HG03280 (cell line): ENCODE measurements around the gene KRTAP10-11.
"Not testable (repeated sequence)": the region's sequence is repeated elsewhere in the genome, so short reads cannot be mapped to it uniquely, and the experiment has no call there.

ENCODE experiments used
- ATAC-seq: cut with Tn5 transposase; IDR thresholded peaks from one replicate; pipeline ENCODE4 v1.9.1; 2021; ENCODE audit warnings: mild to moderate bottlenecking, moderate library complexity; ENCODE audit not compliant: unreplicated experiment

KRTAP10-11 gene

DNA sequence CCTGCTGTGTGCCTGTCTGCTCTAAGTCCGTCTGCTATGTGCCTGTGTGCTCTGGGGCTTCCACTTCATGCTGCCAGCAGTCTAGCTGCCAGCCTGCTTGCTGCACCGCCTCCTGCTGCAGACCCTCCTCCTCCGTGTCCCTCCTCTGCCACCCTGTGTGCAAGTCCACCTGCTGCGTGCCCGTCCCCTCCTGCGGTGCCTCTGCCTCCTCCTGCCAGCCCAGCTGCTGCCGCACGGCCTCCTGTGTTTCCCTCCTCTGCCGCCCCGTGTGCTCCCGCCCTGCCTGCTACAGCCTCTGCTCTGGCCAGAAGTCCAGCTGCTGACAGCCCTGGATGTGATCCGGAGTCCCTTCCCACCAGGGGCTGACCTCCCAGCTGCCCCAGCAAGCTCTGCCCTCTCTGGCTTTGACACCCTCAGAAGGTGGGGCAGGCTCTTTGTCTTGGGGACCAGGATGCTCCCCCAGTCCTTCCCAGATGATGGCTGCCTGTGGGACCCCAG, 8.3 kb upstream of the KRTAP10-11 start:
- ATAC-seq, result not testable (repeated sequence)

DNA sequence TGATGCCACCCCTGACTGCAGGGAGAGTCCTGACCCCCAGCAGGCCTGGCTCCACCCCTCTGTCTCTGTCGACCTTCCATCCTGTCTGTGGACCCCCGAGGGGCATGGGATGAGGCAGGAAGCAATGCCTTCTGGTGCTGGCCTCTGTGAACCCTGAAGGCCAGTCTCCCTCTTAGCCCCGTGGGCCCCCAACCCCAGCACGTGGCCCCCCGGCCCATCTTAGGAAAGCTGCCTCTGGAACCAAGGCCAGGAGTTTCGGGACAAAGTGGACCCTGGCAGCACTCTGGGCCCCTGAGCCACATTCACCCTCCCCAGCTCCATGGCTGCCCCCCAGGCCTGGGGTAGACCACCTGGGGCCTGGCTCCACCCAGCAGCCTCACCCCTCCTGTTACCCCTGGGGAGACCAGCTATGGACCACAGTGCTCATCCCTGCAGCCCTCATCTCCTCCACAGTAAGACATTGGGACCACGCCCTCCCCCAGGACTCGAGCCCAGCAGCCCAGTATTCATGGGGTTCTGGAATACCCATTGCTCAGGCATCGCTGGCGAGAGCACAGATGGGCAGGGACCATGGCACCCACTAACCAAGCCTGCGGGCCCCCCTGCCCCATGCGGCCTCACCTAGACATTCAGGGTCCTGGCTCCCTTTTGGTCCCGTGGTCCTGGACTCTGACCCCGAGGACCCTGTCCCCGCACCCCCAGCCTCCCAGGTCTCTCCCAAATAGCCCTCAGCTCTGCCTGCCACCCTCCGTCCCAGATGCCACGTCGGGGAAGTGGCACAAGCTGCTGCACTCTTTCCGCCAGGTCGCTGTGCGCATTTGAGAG, 7.5 kb upstream of the KRTAP10-11 start:
- ATAC-seq, result not testable (repeated sequence)

DNA sequence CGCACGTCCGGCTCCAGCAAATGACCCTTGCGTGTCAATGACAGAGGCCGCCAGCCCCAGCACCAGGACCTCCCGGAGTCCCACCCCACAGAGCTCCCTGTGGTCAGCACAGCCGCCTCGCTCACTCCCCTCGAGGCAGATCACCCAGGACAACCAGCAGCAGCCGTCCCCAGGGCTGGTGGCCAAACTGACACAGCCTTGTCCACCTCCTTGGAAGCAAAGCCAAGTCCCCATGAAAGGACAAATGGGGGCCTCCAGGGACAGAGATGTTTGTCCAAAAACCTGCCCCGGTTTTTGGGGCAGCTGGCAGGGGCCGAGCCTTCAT, 6.9 kb upstream of the KRTAP10-11 start:
- no peak for ATAC-seq

DNA sequence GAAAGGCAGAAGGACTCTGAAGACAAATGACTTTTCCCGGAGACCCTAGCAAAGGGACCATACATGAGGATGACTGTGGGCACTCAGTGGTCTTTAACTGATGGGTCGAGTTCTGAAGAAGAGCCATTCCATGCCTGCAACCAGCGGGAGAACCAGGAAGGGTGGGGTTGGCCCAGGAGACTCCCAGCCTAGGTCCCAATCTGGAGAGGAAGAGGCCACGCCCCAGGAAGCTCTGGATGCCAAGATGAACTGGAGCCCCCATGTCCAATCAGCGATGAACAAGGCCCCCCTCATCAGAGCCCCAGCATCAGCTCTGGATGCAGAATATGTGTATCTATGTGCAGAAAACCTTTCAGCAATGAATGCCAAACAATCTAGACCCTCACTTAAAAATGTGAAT, 5.5 kb upstream of the KRTAP10-11 start:
- no peak for ATAC-seq

DNA sequence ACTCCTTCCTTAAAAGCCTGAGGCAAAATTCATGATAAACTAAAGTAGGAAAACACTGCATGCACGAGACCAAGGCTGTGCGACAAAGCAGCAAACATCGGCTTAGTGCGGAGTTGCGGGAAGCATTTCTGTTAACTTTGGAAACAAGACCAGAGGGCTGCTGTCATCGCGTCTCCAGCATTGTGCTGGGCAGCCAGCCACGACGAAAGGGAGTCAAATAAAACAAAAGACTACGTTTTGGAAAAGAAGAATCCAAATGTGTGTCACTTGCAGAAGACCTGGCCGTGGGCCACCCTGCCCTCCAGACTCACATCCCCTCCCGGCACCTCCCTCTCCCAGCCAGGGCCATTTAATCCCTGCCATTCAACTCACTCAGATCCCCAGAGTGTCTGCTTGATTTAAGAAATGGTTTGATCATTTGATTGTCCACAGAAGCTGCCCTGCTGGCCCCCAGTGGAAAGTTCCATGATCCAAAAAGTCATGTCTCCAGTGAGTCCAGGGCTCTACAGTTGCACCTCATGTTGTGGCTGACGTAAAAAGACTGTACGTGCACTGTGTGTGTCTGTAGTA, 2.4 kb upstream of the KRTAP10-11 start:
- ATAC-seq, result no peak

DNA sequence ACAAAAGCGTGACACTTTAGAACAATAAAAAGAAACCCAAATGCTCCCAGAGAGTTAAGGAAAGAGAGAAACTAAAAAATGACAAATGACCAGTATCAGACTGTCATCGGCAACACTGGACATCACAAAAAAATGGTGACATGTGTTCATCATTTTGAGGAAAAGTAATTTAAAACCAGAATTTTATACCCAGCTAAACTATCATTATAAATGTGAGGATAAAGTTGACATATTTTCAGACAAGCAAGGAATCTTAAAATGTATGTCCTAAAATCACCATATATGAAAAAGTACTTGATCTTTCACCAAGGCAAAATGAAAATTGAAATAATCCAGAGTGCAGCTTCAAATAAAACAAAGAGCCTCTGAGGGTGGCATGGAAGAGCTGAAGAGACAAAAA, 1.3 kb upstream of the KRTAP10-11 start:
- ATAC-seq, result no peak

DNA sequence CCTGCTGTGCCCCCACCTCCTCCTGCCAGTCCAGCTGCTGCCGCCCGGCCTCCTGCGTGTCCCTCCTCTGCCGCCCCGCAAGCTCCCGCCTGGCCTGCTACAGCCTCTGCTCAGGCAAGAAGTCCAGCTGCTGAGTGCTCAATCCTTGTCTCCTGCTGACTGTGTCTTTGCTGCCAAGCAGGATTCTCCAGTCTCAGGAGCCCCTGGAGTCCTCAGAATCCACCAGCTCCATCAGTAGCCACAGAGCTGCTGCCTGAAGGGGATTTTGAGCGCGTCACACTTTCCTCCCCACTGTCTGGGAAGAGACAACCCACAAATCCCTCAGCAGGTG, 973 bp downstream of the KRTAP10-11 start:
- ATAC-seq, result no peak

DNA sequence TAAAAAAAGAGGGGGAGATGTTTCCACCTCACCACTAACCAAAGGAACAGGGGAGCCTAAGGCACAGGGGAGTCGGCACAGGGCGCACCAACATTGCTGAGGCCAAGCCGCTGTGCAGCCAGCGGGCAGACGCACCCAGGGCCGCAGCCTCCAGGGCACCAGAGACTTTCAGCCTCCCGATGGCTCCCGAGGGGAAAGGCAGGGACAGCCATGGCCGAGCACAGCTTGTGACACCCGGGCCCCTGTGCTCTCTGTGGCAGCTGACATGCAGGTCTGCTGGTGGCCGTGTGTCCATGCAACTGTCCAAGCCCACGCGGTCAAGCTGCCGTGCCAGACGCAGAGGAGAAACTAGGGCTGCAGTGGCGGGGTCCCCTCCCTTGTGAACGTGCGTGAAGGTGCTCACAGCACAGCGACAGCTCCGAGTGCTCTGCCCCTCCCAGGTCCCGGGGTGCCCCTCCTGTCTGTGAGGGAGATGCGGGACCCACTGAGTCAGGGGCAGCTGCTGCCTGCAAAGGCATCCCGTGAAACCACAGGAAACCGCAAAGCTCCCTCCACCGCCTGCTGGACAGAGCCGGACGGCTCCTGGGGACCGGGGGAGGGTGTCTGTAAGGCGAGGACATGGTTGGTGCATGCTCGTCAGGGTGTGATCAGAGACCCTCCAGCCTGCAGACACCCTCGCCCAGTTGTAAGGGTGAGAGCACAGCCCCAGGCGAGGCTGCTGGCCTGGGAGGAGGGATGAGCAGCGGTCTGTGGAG, 2.5 kb downstream of the KRTAP10-11 start:
- no peak for ATAC-seq

DNA sequence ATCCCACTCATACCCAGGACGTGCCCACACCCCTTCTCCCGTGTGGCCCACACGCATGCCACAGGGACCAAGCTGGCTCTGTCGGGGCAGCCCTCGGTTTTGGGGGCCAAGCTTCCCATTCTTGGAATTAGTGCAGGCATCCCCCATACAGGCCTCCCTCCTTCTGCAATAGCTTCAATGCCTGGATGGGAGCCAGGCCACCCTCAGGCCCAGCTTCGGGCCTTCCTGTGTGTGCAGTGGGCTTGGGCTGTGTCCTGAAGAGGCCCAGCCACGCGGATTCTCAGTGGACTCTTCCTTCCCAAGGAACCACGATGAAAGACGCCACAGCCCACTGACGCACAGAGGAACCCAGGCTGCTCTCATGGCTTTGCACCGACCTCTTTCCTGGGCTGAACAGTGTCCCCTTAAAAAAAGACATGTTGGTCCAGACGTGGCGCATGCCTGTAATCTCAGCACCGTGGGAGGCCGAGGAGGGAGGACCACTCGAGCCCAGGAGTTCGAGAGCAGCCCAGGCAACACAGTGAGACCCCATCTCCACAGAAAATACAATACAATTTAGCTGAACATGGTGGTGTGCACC, 3.4 kb downstream of the KRTAP10-11 start:
- no peak for ATAC-seq

DNA sequence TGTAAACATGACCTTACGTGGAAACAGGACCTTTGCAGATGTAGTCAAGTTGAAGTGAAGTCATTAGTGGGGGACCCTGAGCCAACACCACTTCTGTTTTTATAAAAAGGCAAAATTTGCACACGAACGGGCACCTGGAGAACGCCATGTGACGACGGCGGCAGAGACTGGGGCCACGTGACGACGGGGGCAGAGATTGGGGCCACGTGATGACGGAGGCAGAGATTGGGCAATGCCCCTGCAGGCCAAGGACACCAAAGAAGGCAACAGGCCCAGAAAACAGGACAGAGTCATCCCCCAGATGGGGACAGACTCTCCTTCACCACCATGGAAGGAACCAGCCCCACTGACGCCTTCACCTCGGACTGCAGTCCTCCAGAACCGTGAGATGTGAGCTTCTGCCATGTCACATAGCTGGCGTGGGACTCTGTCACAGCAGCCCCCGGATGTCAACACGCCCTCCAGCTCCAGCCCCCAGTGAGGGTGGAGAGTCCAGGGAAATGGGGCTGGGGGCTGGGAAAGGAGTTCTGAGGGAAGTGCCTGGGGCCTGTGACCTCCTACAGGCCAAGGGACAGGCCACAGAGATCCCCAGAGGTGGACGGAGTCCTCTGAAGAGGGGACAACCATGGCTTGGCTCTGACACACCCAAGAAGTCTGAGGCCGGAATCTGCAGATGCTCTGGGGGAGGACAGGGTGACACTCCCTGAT, 4.2 kb downstream of the KRTAP10-11 start:
- ATAC-seq, result no peak

DNA sequence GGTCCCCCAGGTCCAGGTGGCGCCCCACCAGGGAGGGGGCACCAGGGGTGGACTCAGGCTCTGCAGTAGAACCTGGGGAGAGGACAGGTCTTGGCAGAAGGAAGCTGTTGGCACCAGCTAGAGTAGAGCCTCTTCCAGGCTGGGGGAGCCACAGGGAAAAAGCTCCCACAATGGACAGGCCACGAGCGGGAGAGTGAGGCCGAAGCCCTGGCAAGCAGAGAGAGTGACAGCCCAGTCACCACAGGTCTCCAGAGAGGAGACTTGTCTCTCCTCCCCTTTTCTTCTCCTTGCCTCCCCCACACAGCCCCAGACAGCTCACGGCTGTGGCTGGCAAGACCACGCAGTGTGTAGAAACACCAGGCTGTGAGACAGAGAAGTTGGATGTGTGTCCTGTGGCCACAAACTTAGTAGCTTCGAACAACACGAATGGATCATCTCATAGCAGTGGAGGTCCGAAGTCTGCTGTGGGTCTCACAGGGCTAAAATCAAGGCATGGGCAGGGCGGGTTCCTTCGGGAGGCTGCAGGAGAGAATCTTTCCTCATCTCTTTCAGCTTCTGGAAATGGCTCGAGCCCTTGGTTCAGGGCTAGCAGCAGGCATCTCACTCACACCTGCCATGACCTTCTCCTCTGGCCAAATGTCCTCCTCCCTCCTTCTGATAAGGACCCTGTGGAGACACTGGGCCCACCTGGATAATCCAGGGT, 4.9 kb downstream of the KRTAP10-11 start:
- ATAC-seq, result no peak

DNA sequence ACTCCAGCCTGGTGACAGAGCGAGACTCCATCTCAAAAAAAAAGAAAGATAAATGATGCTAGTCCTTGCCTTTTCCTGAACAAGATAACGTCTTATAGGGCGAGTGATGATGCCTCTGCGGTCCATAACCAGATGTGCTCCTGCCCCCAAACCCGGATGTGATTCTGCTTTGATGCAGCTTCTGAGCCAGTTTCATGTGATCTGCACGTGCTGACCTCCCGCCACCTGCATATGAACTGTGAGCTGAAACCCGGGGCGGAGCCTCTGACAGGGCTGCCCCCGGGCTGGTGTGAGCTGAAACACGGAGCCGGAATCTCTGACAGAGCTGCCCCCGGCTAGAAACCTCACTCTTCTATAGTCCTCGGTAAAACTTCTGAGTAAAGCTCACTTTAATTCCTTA, 6.9 kb downstream of the KRTAP10-11 start:
- ATAC-seq, result no peak

DNA sequence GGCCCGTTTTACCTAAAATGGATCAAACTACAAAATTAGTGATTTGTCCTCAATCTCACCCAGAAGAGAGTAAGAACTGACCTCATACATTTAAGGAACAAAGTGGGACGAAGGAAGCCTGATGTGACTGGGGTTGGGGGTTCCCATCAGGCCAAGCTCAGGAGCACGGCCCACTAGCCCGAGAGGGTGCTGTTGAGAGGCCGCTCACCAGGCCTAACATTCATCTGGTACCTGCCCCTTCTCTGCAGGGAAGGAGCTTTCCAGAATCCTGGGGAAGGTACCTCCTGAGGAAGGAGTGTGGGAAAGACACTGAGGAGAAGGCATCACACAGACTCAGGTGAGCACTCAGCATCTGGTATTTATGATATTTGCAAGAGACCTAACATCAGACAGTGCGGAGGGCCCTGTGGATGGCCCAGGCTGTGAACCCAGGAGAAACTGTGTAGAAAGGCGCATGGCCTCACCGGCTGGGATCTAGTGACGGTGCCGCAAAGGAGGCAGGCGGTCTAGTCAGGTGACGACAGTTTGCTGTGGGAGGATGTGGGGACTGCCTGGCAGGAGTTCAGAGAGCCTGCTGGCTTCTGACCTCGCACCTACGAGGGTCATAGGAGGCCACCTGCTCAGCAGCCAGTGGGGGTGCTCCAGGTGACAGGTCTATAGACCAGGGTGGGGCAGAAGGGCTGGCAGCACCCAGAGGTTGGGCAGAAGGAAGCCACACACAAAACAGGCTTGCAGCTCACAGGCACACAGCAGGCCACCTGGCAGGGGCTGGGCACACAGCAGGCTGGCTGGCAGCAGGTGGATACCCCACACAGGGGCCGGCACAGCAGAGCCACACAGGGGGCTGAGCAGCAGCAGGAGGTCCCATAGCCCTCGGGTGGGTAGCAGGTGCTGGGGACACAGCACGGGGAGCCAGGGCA, 7.7 kb downstream of the KRTAP10-11 start:
- no peak for ATAC-seq

DNA sequence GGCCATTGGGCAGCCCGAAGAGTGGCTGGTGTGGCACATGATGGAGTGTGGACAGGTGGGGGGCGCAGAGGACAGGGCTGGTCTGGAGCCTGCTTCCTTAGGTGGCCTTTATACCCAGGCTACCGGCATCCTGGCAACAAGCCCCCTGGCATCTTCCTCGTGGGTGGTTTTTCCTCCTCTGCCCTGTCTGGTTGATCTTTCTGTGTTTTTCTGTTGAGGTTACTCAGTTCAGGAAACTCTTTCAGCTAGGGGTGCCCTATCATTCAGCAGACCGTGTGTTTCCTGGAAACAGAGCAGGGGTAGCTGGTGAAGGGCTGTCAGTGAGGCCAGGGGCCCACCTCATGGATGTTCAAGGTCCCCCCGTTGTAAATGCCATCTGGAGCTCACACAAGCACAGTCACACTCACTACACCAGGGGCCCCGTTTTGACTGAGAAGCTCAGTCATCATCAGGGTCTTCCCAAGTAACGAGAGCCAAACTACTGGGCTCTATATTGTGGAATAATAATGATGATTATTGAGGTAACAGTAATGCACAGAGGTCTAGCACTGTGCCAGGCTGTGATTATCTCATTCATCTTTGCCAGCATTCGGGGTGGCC, 8.5 kb downstream of the KRTAP10-11 start, which contains the start of gene KRTAP12-4:
TSS of gene KRTAP12-4 (minus strand) at position 84 of the 600 bp plus-strand sequence. CDS start at position 39, 45 bp downstream.
- ATAC-seq, result no peak

DNA sequence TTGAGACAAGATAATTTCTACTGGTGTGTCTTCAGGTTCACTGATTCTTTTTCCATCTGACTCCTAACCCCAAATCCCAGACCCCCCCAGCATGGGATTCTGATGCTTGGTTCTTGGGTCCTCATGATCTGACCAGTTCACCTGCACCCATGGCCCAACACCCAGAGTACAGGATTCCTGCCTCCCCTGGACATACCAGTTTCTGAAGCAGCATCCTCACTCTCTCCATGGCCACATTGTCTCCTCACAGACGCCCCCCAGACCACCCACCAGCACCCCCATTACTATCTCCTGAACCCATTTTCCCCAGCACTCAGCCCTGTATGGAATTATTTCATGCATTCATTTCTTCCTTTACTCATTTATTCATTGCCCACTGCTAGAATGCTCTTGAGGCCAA, 10.7 kb downstream of the KRTAP10-11 start:
- no peak for ATAC-seq

DNA sequence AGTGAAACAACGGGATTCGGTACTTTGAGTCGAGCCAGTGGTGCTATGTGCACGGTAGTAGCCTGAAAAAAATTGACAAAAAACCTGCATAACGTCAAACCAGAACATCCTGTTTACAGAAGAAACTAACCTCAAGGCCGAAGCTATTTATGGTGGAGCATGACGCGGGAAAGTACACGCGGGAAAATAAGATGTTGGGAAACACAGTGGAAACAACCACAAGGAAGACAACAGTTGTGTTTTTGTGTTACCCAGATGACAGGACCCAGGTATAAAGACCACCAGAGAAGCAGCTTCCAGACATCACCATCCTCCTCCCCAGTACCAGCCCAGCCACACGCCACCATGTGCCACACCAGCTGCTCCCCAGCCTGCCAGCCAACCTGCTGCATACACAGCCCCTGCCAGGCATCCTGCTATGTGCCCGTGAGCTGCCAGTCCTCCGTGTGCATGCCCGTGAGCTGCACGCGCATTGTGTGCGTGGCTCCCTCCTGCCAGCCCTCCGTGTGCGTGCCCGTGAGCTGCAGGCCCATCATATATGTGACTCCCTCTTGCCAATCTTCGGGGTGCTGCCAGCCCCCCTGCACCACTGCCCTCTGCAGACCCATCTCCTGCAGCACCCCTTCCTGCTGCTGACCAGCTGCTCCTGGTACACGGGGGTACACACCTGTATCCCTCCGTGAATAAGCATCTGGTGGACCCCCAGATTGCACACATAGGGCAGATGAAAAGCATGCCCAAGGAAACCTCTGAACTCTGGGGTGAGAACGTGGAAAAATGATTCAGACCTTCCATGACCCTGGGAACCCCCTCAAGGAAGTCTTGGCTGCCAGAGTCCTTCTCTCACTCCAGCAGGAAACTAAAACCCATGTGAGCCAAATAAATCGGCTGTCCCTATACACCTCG, 11.7 kb downstream of the KRTAP10-11 start, which contains the start of gene KRTAP12-3:
TSS of gene KRTAP12-3 (plus strand) at position 298 of the 906 bp plus-strand sequence. CDS start at position 346, 48 bp downstream.
- no peak for ATAC-seq

DNA sequence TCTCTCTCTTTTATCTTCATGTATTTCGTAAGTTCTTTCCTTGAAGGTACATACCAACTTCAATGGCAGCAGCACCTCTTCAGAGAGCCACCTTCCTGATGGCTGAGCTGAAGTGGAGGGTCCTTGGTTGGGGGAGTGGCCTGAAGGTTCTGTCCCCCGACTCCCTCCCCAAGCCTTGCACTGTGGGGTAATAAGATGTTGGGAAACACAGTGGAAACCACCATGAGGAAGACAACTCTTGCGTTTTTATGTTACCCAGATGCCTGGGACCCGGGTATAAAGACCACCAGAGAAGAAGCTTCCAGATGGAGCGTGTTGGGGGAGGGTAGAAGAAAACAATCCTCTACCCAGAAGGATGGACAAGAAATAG, 12.3 kb downstream of the KRTAP10-11 start:
- no peak for ATAC-seq
